Dedifferentiated amniotic fluid mesenchymal stem cell (primary cell): ENCODE measurements around the gene ATP2B2.
"Not testable (repeated sequence)": the region's sequence is repeated elsewhere in the genome, so short reads cannot be mapped to it uniquely, and the experiment has no call there.

Experiments
- DNase-seq: peaks from one replicate; pipeline ENCODE4 v3.0.0-alpha.2; 2016; ENCODE audit errors: extremely low spot score

ATP2B2 gene

DNA sequence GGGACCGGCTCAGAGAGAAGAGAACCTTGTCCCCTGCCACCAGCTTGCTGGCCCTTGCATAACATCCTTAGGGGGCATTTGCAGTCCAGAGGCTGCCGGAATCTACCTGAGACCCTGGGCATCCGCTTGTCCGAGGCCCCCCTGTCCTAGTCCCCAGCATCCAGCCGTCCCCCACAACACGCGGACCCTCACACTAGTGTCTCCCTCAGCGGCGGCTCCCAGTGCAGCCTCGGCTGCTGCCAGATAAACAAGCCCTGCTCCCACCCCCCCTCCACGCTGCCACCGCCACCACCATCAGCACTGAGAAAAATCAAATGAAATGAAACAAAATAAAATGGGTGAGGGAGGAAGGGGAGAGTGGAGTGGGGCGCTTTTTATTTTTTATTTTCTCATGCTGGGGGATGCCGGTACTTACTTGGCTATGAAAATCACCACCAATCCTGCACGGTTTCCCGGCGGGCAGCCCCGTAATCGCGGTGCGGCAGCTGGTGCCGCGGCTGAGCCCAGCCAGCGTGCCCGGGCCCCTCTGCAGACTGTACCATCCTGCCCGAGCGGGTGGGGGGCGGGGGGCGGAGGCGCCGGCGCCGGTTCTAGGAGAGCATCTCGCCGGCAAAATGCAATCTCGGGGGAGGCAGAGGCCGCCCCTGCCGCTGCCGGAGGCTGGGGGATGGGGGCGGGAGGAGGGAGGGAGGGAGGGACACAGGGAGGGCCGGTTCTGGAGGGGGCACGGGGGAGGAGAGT is at the start of gene ATP2B2:
TSS of gene ATP2B2 (minus strand) at position 537 of the 741 bp plus-strand sequence. CDS start 56,043 bp downstream, outside the sequence.
- no peak for DNase-seq

DNA sequence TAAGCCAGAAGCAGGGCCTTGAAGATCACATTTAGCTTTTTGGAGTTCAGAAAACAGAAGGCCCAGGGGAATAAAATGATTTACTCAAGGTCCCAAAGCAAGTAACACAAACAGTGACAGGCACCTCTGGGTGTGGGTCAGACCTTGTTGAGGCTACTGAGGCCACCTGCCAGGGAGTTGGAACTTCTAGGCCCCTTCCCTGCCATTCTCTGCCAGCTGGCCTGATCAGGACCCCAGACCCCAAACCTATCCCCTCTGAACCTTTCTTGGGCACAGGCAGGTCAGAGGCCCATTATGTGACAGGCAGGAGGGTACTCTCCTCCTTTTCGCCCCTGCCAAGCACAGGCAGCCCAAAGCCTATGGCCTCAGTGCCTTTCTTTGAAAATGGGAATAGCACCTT is 49.4 kb upstream of the ATP2B2 start:
- DNase-seq: no peak

DNA sequence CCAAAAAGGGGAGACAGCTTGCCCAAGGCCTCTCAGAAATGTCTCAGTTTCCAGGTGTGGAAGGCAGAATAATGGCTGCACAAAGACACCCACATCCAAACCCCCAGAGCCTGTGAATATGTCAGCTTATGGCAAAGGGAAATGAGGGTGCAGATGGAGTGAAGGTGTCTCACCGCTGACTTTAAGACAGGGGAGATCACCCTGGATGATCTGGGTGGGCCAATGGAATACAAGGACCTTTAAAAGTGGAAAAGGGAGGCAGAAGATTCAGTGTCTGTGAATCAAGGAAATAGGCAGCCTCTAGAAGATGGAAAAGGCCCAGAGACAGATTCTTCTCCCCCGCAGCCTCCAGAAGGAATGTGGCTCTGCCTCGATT is 48.8 kb upstream of the ATP2B2 start:
- DNase-seq: no peak

DNA sequence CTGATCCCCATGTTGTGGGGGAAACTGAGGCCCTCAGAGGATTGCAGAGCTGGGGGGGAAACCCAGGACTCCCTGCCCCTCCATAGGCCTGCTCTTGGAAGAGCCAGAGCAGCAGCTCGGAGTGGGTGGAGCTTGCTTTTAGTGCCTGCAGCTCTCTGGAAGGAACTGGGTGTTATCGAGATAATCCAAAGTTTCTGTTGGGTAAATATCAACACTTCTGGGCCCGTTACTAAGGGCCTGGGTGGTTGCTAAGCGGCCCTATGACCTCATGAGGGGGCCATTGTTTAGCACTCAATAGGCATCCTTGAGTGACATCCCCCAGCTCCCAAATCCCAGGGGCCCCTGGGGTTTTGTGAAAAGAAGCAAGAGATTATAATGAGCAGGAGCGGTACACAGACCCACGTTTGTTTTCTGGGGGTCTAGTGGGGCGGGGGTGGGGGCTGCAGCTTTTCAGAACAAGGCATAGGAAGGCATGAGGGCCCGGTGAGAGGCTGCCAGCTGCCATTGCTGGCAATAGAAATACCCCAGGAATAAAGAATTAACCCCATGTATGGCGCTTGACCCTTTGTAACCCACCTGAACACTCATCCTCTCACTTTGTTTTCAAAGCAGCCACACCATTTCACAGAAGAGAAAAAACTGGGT is 48.3 kb upstream of the ATP2B2 start:
- no peak for DNase-seq

DNA sequence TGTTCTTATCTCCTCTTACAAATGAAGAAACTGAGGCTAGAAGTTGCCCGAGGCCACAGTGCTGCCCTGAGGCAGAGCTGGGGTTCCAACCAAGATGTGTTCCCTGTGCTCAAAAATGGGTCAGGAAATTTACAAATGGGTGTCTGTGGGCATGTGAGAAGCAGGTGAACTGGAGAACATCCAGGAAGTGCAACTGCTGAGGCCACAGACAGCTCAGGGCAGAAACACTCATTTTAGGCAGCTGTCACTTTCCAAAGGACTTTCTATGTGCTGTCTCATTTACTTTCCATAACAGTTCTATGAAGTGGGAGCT is 47.2 kb upstream of the ATP2B2 start:
- no peak for DNase-seq

DNA sequence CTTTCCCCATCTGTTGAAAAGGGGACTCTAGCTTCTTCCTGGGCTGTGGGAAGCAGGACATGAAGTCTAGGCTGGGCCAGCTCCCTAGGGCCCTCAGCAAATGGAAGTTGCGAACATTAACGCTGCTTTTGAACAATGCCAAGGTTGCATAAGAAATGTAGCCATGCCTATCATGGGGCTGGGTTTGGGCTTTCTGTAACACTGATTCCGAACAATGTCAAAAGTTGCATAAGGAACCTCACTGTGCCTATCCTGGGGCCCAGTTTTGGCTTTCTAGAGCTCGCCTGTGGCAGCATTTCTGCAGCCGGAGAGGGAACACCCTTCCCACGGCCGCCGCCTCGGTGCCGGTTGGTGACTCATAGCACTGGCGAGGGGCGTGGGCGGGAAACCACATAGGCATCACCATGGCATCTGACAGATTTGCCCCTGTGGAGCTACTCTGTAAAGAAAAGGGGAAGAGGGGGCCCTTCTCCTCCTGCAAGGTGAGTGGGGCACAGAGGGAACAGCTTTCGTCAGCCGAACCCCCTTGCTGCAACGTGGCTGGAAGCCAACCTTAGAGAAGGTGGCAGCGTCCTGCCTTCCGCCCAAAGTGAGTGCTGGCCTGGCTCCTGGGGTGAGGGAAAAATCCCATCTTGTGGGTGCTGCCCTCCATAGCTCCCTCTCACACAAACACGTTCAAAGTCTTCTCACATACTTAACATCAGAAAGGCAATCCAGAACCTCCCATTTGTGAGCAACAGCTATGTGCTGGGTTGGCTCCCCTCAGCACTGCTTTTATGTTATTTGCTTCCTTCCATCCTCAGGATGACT is 46.6 kb upstream of the ATP2B2 start:
- DNase-seq: no peak

DNA sequence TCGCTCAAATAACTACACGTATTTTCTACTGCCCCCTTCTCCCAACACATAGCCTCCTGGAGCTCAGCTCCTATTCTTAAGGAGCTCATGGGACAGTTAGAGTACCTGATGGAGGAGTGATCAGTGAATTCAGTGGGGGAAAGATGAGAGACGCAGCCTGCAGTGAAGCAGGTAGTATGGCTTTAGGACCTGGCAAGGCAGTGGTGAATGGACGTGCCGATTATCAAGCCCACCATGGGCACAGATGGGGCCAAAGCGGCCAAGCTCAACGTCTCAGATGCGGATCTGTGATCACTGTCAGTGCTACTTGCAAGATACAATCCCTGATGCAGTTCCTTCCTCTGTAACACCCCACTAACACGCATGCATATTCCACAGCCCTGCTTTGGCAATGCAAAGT is 45.8 kb upstream of the ATP2B2 start:
- DNase-seq: no peak

DNA sequence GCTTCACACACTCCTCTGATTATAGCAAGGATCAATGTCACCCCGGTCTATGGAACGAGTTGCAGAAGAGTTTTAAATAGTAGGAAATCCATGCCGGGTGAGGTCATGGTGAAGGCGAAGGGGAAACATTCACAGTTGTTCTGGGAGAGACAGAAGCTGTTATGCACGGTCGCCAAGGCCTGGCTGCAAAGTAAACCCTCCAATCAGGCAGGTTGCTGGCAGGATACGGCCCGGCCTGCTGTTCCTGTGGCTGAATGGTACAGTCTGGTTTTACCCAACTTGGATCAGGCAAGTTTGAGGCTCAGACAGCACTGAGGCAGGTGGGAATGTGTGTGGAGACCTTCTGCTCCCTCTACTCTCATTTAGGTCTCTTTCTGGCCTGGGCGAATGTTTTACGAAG is 45.3 kb upstream of the ATP2B2 start:
- DNase-seq: no peak

DNA sequence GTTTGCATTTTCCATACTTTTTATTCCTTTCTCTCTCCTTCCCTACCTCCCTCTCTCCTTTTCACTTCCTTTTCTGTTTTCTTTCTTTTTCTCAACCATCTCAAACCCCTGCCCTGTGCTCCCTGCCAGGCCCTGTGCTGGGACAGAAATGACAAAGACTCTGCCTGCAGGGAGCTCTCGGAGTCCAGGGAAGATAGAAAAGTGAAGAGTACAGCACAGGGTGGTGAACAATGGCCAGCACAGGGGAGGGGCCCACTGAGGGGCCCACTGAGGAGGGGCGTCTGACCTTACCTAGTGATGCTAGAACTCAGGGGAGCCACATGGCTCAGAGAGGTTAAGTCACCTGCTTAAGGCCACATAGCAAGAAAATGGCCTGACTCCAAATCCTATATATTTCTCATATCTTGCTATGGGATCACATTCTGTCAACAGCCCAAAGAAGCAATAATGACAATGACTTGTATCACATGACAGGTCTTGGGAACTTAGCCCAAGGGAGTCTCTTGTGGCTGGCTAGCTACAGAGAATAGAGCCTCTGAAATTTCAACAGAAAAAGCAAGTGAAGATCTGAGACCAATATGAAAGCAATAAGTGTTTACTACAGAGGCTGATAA is 44.3 kb upstream of the ATP2B2 start:
- DNase-seq: no peak

DNA sequence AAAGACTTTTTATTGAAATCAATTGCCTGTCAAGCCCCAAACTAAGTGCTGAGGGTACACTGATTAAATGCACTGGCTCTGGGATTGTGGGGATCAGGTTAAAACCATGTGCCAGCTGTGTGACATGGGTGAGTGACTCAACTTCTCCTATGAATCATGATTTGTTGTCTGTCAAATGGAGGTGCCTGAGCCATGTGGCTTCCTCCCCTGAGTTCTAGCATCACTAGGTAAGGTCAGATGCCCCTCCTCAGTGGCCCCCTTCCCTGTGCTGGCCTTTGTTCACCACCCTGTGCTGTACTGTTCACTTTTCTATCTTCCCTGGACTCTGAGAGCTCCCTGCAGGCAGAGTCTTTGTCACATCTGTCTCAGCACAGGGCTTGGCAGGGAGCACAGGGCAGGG is 43.6 kb upstream of the ATP2B2 start:
- DNase-seq: no peak

DNA sequence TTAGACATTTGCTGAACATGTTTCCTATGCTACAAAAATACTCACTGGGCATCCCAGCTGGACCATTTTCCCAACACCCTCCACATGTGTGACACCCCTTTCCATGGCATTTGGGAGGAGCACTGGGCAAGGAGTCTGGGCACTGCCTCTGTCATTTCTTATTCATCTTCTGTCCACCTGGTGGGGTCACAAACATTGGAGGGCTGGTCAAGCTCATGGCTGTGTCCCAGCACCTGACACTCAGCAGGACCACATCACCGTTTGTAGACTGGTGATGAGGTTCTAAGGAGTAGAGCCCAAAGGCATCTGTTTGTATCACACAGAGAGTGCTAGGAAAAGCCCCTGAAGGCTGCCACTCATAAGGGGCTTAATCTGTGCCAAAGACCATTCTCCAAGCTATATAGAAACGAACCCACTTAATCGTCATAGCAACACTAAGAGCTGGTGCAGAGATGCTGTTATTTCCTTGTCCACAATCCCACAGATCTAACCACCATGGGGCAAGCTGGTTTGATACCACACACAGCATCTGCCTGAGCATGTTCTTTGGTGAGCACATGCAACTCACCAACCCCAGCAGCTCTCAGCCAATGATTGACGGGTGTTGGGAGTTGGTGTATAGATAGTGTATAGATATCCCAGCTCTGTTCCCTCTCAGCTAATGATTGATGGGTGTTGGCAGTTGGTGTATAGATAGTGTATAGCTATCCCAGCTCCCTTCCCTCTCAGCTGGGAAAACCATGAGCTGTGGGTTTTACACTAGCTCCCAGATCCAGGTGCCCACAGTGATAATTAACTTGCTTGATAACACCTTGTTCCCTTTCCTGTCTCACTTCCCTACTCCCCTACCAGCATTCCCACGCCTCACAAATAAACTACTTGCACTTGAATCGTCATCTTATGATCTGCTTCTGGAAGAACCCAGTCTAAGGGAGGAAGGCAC is 42.7 kb upstream of the ATP2B2 start:
- no peak for DNase-seq

DNA sequence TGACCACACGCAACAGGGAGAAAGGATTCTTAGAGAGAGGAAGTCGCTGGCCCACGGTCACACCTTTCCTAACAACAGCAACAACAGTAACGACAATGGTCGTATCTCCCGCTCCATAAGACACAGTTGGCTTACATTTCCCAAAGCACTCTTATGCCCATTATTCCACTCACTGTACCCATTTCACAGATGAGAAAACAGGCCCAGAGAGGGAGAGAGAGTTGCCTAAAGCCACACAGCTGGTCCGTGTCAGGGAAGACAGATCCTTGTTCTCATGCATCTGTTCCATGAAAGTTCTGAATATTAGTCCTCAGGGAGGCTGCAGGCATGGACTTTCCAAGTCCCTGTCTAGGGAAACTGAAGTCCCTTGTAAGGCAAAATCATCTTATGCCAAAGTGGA is 42.0 kb upstream of the ATP2B2 start:
- no peak for DNase-seq

DNA sequence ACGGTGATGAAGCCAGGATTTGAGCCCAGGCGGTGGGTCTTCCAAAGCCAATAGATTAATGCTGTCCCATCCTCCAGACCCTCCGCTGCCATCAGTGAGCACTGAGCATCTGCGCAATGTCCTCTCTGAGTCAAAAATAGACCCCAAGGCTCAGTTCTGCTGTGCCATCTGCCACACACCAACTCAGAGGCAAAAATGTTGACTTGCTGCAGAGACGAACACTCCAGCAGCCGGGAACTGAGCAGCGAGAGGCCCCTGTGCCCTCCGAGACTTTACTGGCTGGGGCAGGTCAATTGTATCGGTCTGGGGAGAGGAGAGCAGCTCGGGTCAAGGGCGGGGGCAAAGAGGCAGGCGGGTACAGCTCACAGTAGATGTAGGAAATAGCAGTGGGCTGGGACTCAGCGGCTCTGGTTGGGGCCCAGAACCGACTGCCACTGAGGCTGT is 41.5 kb upstream of the ATP2B2 start:
- DNase-seq: no peak

DNA sequence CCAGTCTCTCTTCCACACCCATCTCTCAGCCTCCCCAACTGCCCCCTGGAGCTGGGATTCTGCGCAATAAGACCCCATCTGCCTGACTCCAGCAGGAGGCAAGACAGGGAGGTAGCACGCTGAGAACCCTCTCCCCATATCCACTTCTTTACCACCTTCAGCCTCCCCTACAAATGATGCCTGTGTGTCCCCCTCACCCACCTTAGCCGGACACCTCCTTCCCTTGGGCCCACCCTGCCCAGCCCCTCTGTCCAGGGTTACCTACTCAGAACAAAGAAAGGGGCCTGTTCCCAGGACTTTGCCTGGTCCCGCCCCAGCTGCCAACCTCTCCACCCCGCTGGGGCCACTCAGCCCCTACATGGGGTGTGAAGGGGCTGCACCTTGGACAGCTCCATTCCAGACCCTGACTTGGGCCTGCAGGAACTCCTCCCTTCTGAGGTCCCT is 40.8 kb upstream of the ATP2B2 start:
- DNase-seq: no peak

DNA sequence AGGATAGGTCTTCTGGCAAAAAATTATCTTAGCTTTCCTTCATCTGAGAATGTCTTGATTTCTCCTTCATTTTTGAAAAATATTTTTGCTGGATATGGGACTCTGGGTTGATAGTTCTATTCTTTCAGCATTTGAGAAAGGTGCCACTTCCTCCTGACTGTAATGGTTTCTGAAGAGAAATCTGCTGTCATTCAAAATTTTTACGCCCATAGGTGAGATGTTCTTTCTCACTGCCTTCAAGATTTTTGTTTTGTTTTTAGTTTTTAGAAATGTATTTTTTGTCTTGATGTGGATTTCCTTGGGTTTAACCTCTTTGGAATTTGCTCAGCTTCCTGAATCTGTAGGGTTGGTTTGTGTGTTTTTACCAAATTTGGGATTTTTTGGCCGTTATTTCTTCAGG is 37.1 kb upstream of the ATP2B2 start:
- DNase-seq: no peak

DNA sequence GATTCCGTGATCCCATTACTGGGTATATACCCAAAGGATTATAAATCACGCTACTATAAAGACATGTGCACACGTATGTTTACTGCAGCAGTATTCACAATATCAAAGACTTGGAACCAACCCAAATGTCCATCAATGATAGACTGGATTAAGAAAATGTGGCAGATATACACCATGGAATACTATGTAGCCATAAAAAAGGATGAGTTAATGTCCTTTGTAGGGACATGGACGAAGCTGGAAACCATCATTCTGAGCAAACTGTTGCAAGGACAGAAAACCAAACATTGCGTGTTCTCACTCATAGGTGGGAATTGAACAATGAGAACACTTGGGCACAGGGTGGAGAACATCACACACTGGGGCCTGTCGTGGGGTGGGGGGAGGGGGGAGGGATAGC is 35.0 kb upstream of the ATP2B2 start:
- DNase-seq: not testable (repeated sequence)

DNA sequence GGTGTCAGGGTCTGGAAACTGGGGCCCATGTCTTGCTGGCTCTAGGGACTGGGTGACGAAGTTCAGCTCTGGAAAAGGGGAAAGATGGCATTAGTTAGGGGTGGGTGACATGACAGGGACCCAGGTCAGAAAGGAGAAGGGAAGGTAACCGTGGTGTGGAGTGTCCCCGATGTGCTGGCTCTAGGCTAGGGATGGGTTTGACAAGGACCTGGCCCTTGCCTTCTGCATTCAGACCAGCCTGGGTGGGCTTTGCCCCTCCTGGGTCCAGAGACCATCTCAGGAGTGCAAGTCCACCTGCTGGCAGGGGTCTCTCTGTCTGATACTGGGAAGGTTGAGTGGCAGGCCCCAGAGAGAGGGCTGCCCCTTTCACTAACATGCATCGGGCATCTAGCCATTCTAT is 28.7 kb upstream of the ATP2B2 start:
- no peak for DNase-seq

DNA sequence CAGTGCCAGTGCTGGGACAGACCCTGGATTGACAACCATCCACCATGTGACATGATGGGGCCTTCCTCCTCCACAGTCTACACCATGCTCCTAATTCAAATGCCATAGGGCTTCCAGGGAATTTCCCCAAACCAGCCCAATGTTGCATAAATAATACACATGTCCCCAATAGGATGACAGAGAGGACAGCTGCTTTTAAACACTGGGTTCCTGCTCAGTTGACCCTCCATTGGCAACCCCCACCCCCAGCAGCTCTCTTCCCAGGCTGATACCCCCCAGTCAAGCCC is 28.3 kb upstream of the ATP2B2 start:
- DNase-seq: no peak

DNA sequence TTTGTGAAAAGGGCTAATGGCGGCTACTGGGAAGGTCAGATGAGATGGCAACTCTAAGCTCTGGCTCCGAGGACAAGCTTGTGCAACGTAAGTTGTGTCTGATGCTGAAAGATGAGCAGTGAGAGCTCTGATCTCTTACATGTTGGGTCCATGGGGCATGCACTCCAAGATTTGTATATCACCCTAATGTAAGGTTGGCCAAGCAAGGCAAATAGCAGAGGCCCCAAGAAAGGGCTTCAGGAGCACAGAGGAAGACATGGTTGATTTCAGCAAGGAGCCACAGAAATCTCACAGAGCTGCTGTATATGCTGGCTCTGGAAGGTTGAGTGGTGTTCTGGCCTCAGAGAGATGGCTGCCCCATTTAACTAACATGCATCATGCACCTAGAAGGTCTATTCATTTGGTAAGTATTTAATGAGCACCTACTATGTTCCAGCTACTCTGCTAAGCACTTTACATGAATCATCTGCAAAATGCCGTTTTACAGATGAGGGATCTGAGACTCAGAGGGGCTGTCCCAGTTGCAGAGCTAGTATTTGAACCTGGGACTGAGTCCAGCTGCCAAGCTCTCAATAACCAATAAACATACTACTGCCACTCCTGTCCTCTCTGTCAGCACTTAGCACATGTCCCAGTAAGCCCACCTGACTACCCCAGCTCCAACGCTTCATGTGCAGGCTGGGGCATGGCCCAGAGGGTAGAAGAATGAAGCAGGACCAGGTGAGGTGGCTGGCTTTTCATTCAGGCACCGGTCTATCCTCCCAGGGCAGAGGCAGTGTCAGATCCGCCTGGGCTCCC is 27.8 kb upstream of the ATP2B2 start:
- no peak for DNase-seq

DNA sequence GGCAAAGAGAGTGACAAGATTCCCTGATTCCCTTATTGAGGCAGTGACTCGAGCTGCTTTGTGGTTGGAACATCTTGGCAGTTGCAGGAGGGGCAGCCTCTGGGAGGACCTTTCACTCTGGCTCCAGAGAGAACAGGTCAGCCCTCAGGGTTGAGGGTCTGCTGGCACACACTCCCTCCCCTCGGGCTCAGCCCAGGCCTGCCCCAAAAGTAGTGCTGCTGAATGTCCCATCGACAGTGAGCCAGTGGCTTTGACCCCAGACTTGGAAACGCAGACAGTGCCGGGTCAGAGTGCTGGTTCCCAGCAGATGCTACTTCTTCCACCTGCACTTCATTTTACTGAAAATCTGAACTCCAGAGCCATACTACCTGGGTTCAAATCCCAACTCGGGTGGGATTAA is 25.6 kb upstream of the ATP2B2 start:
- DNase-seq: no peak

DNA sequence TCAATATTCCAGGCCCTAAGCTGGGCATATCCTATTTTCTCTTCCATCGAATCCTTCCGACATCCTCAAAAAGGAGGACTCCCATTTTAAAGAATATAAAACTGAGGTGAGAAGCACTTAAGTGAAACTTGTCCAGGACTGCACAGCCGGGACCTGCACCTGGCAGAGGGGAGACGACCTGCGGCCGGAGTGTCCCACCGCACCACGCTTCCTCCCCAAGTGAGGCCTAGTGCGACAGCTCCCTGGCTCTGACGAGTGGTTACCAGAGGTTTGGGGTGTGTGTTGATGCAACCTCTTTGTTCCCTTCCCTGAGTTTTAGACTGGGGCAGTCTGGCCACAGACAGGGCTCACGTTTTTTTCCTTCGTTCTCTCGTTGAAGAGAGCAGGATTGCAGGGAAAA is 24.9 kb upstream of the ATP2B2 start:
- no peak for DNase-seq
